Endothelial cell of umbilical vein (primary cell): Measurements from ENCODE around the gene RGS12. TPM values are rescaled to one million over a fixed set of nuclear protein-coding genes. Genes with fewer than 3 reads are reported as not detected.

ENCODE experiments used
- BruUV-seq: library from RNA; stranded (reverse); fragments of 400-500 nt; replicated peaks from 2 replicates; lab custom pipeline; 2021; lab: Mats Ljungman, UMichigan
- CTCF ChIA-PET: fragments of 300-600, 350-600 bp; sonication (Branson Sonifier 250); formaldehyde crosslinking; loops from one replicate; lab custom pipeline; 2021; ENCODE audit warnings: antibody characterized with exemption, inconsistent platforms; lab: Charles Lee
- POLR2A ChIA-PET: fragments of 300-600, 350-600 bp; sonication (Branson Sonifier 250); formaldehyde crosslinking; loops from one replicate; lab custom pipeline; 2021; ENCODE audit warnings: antibody characterized with exemption, inconsistent platforms; lab: Charles Lee
- DNase-seq: peaks from one replicate; pipeline ENCODE4 v3.0.0-alpha.2; 2011; ENCODE audit warnings: low read depth, low spot score
- FAIRE-seq: peaks from 2 replicates; lab custom pipeline; 2011; peaks lifted over from hg19 to GRCh38; lab: Jason Lieb, UNC
- H2AFZ ChIP-seq: 2 replicates; pipeline ENCODE4 v1.6.0; 2012; ENCODE audit warnings: low read depth, low read length, control low read depth, inconsistent platforms
- H3K27ac ChIP-seq: 2 replicates; pipeline ENCODE4 v1.5.1; 2011; ENCODE audit warnings: low read depth, mild to moderate bottlenecking, control low read depth, low read length, moderate library complexity; ENCODE audit not compliant: insufficient read depth
- H3K27me3 ChIP-seq, 2 experiments: 2 replicates each; pipeline versions ENCODE4 v1.6.0 to v1.6.1; 2011; ENCODE audit warnings: low read length in 2 of 2, mixed read lengths in 1 of 2; ENCODE audit not compliant: control insufficient read depth in 2 of 2, insufficient read depth in 2 of 2
- H3K36me3 ChIP-seq, 2 experiments: 2 replicates in 1 of 2; 3 replicates in 1 of 2; pipeline ENCODE4 v1.5.1; 2011; ENCODE audit warnings: low read length in 2 of 2, mild to moderate bottlenecking in 1 of 2, moderate library complexity in 1 of 2; ENCODE audit not compliant: control insufficient read depth in 2 of 2, insufficient read depth in 2 of 2; ENCODE audit errors: extremely low read depth in 1 of 2
- H3K4me1 ChIP-seq: 3 replicates; pipeline ENCODE4 v1.5.1; 2011; ENCODE audit warnings: mild to moderate bottlenecking, low read length; ENCODE audit not compliant: control insufficient read depth, insufficient read depth; ENCODE audit errors: extremely low read depth
- H3K4me2 ChIP-seq: 2 replicates; pipeline ENCODE4 v1.6.1; 2011; ENCODE audit warnings: low read length, control low read depth, mixed read lengths; ENCODE audit not compliant: insufficient read depth
- H3K4me3 ChIP-seq, 3 experiments: fragments of 200-600 bp in 1 of 3; sonication (generic), shearing (Covaris generic) in 1 of 3; replicated peaks in 1 of 3; 2 replicates each; pipeline ENCODE4 v1.5.1; 2011 to 2016; ENCODE audit warnings: control low read depth in 3 of 3, low read length in 3 of 3, mild to moderate bottlenecking in 2 of 3, inconsistent platforms in 1 of 3, low read depth in 1 of 3, moderate library complexity in 1 of 3; ENCODE audit not compliant: insufficient read depth in 1 of 3
- H3K79me2 ChIP-seq: 2 replicates; pipeline ENCODE4 v1.6.0; 2012; ENCODE audit warnings: low read length, inconsistent platforms; ENCODE audit not compliant: control insufficient read depth, insufficient read depth
- H3K9ac ChIP-seq: replicated peaks from 2 replicates; pipeline ENCODE3; 2011; ENCODE audit warnings: low read length, control low read depth; ENCODE audit not compliant: insufficient read depth; ENCODE audit errors: extremely low read depth
- H3K9me1 ChIP-seq: replicated peaks from 3 replicates; pipeline ENCODE4 v1.6.0; 2011; ENCODE audit warnings: mild to moderate bottlenecking, low read length; ENCODE audit not compliant: control insufficient read depth, insufficient read depth; ENCODE audit errors: extremely low read depth
- H3K9me3 ChIP-seq: replicated peaks from 2 replicates; pipeline ENCODE4 v1.5.1; 2012; ENCODE audit warnings: low read length, inconsistent platforms; ENCODE audit not compliant: control insufficient read depth, insufficient read depth
- H4K20me1 ChIP-seq: replicated peaks from 2 replicates; pipeline ENCODE3; 2011; ENCODE audit warnings: mild to moderate bottlenecking, low read length; ENCODE audit not compliant: control insufficient read depth, insufficient read depth; ENCODE audit errors: extremely low read depth
- CTCF ChIP-seq, 2 donors: IDR thresholded peaks; 1 replicate in 1 of 2; 2 replicates in 1 of 2; pipeline ENCODE4 v1.5.1; 2011; ENCODE audit warnings: low read length in 2 of 2, mild to moderate bottlenecking in 2 of 2, moderate library complexity in 2 of 2, control low read depth in 1 of 2, inconsistent platforms in 1 of 2, low read depth in 1 of 2; ENCODE audit not compliant: insufficient read depth in 1 of 2; ENCODE audit errors: extremely low read depth in 1 of 2
- GATA2 ChIP-seq: IDR thresholded peaks from 2 replicates; pipeline ENCODE4 v1.7.0; 2011; ENCODE audit warnings: low read depth, mild to moderate bottlenecking, moderate library complexity, mixed read lengths, low read length; ENCODE audit not compliant: insufficient read length, insufficient read depth
- JUN ChIP-seq: IDR thresholded peaks from 2 replicates; pipeline ENCODE4 v1.6.1; 2011; ENCODE audit warnings: borderline replicate concordance, low read depth; ENCODE audit not compliant: insufficient read length, insufficient read depth
- MYC ChIP-seq: IDR thresholded peaks from one replicate; pipeline ENCODE4 v1.6.1; 2011; ENCODE audit warnings: mild to moderate bottlenecking, low read depth, low read length
- POLR2A ChIP-seq: IDR thresholded peaks from 2 replicates; pipeline ENCODE4 v1.6.1; 2012; ENCODE audit warnings: low read depth, mild to moderate bottlenecking, control low read depth, low read length
- dilution Hi-C: fragments of 300-500 bp; cut with MboI; formaldehyde crosslinking; loops from one replicate; pipeline ENCODE4 v1.15.0; 2019; ENCODE audit warnings: low sequenced_read_pairs; ENCODE audit not compliant: extremely low pct_ligation_motif_present
- intact Hi-C: fragments of 100-400 bp; cut with micrococcal nuclease; formaldehyde crosslinking; loops from one replicate; pipeline ENCODE4 v1.10.0; 2022
- polyA plus RNA-seq, 4 experiments: library from polyadenylated mRNA; depleted of rRNA in 3 of 4; stranded (reverse) in 3 of 4; unstranded in 1 of 4; fragments of >200 nt; gene quantifications; 2 replicates each; pipeline versions ENCODE4 v1.2.1 to v1.2.3, GENCODE V29; 2011 to 2012; ENCODE audit warnings: missing spikeins in 1 of 4
- total RNA-seq: library from RNA; stranded (reverse); gene quantifications from 2 replicates; pipeline ENCODE4 v1.2.3, GENCODE V29; 2021

Gene RGS12
- total and polyA plus RNA-seq, 2 donors (not counting 3 experiments of a cell fraction or from before 2014, with no cell fraction given), result 65.2 to 75.4 TPM

- Histone ChIP-seq H3K4me2 (peak overlapping the region; percentile 55), H3K9me1 (no peaks in the 10 kb centered on the region), H3K9ac (no peak overlapping the region), H3K4me3 (peak overlapping the region in 2 of 3 experiments; percentile 70 to 75), H3K79me2 (peaks cover 58% of the 10 kb centered on the region), H2AFZ (no peak overlapping the region), H4K20me1 (no peaks in the 10 kb centered on the region), H3K27ac (no peak overlapping the region), H3K4me1 (peaks cover 18% of the 10 kb centered on the region), H3K27me3 (no peaks in the 10 kb centered on the region), H3K9me3 (no peaks in the 10 kb centered on the region), H3K36me3 (no peaks in the 10 kb centered on the region)
- dilution Hi-C loops, result no loop called here
- TF ChIP-seq JUN (no peak), CTCF (IDR thresholded peaks at IDR 0.05; ENCODE audit: extremely low read depth in 1 of 2, insufficient read depth in 1 of 2, low read depth in 1 of 2, low read length in 2 of 2) (no peak), GATA2 (no peak), POLR2A (no peak), MYC (no peak)
- ChIA-PET POLR2A (interaction anchor here (1.2 kb wide), 1 partner anchor 7 kb away, joined by 4 read pairs; no protein-coding TSS in a partner anchor), CTCF (interaction anchor here (0.8 kb wide), 1 partner anchor 13 kb away, joined by 3 read pairs; no protein-coding TSS in a partner anchor)
- intact Hi-C loops, result loop anchor here (1.0 to 5.0 kb wide), 2 partner anchors 11 to 222 kb away; partner anchors contain the start of genes HTT and HTT-AS
- DNase-seq, result no peak
- BruUV-seq, result no TSS peak
- FAIRE-seq, result no peak
These were observed 1.8 kb downstream of the RGS12 start for GRCh38 chr4:3294401-3295241.
